ENCODE data around the gene SPAG17. TPM values are rescaled to one million over a fixed set of nuclear protein-coding genes. Genes with fewer than 3 reads are reported as not detected.

SPAG17 gene
- total RNA-seq, 2 experiments from 2014 or later, result not detected

- intact Hi-C loops (cut with micrococcal nuclease; ENCODE audit: unreplicated experiment), result no loop called here
- Histone ChIP-seq H3K27ac (ENCODE audit: low read depth, low read length, poor library complexity, severe bottlenecking) (no peak overlapping the region), H3K9me2 (ENCODE audit: insufficient read depth, low read length) (no peaks in the 10 kb centered on the region), H3K9me3 (ENCODE audit: low read length) (no peaks in the 10 kb centered on the region), H2AFZ (ENCODE audit: low read length) (no peak overlapping the region), H3K4me2 (ENCODE audit: low read length) (no peak overlapping the region), H3K4me3 (ENCODE audit: low read depth, low read length, poor library complexity, severe bottlenecking) (no peak overlapping the region), H4K20me1 (ENCODE audit: insufficient read depth, low read length) (no peaks in the 10 kb centered on the region), H3K36me3 (ENCODE audit: insufficient read depth, low read length) (peaks cover 2% of the 10 kb centered on the region; the same call in 1 of the 2 replicates), H3K4me1 (ENCODE audit: insufficient read depth, low read length, poor library complexity, severe bottlenecking) (no peaks in the 10 kb centered on the region), H3K79me2 (ENCODE audit: insufficient read depth, low read depth, low read length) (no peaks in the 10 kb centered on the region)
- CTCF ChIA-PET (ENCODE audit: unreplicated experiment), result no interaction called here
- TF ChIP-seq EZH2phosphoT487 (IDR thresholded peaks at IDR 0.05; ENCODE audit: borderline replicate concordance, low read depth, low read length) (no peak), CTCF (conservative IDR thresholded peaks at IDR 0.05; ENCODE audit: low read length) (no peak)
- POLR2A ChIA-PET, result interaction anchor here (0.6 to 0.7 kb wide), 3 partner anchors 14 to 24 kb away, joined by 3 to 7 read pairs (median 3); no protein-coding TSS in a partner anchor
- BruUV-seq (replicated peaks), result no TSS peak
- no peak for DNase-seq (ENCODE audit: low spot score)
These were observed 217.1 kb downstream of the SPAG17 start for GRCh38 chr1:117967881-117968280.

- no peaks in the 10 kb centered on the region for H3K9me3 ChIP-seq (ENCODE audit: low read length)
- POLR2A ChIA-PET, result interaction anchor here (0.6 kb wide), 1 partner anchor 14 kb away, joined by 3 read pairs; no protein-coding TSS in a partner anchor
- no peaks in the 10 kb centered on the region for H3K4me1 ChIP-seq (ENCODE audit: insufficient read depth, low read length, poor library complexity, severe bottlenecking)
- H3K9me2 ChIP-seq (ENCODE audit: insufficient read depth, low read length), result no peaks in the 10 kb centered on the region
- no TSS peak for BruUV-seq (replicated peaks)
- DNase-seq (ENCODE audit: low spot score), result no peak
- H3K4me3 ChIP-seq (ENCODE audit: low read depth, low read length, poor library complexity, severe bottlenecking), result no peak overlapping the region
- TF ChIP-seq CTCF (conservative IDR thresholded peaks at IDR 0.05; ENCODE audit: low read length), result 0 out of 2 replicates have a peak, but pooled peaks have one; percentile 34
- no peak for TF ChIP-seq EZH2phosphoT487 (IDR thresholded peaks at IDR 0.05; ENCODE audit: borderline replicate concordance, low read depth, low read length)
- CTCF ChIA-PET (ENCODE audit: unreplicated experiment), result no interaction called here
- no peaks in the 10 kb centered on the region for H3K79me2 ChIP-seq (ENCODE audit: insufficient read depth, low read depth, low read length)
- H3K4me2 ChIP-seq (ENCODE audit: low read length), result no peak overlapping the region
- no peak overlapping the region for H2AFZ ChIP-seq (ENCODE audit: low read length)
- intact Hi-C loops (cut with micrococcal nuclease; ENCODE audit: unreplicated experiment), result no loop called here
- H3K36me3 ChIP-seq (ENCODE audit: insufficient read depth, low read length), result peaks cover 6% of the 10 kb centered on the region; the same call in 1 of the 2 replicates
- H4K20me1 ChIP-seq (ENCODE audit: insufficient read depth, low read length), result no peaks in the 10 kb centered on the region
- no peak overlapping the region for H3K27ac ChIP-seq (ENCODE audit: low read depth, low read length, poor library complexity, severe bottlenecking)
These were observed 217.6 kb downstream of the SPAG17 start for GRCh38 chr1:117967477-117967876.

GRCh38 chr1:117964290-117965038 is 220.6 kb downstream of the SPAG17 start:
- H3K4me2 ChIP-seq (ENCODE audit: low read length), result no peak overlapping the region
- H2AFZ ChIP-seq (ENCODE audit: low read length), result no peak overlapping the region
- H3K36me3 ChIP-seq (ENCODE audit: insufficient read depth, low read length), result peaks cover 31% of the 10 kb centered on the region
- H3K9me3 ChIP-seq (ENCODE audit: low read length), result no peaks in the 10 kb centered on the region
- intact Hi-C loops (cut with micrococcal nuclease; ENCODE audit: unreplicated experiment), result no loop called here
- H4K20me1 ChIP-seq (ENCODE audit: insufficient read depth, low read length), result no peaks in the 10 kb centered on the region
- H3K9me2 ChIP-seq (ENCODE audit: insufficient read depth, low read length), result no peaks in the 10 kb centered on the region
- ChIA-PET POLR2A (no interaction called here), CTCF (ENCODE audit: unreplicated experiment) (no interaction called here)
- no peaks in the 10 kb centered on the region for H3K4me1 ChIP-seq (ENCODE audit: insufficient read depth, low read length, poor library complexity, severe bottlenecking)
- H3K27ac ChIP-seq (ENCODE audit: low read depth, low read length, poor library complexity, severe bottlenecking), result no peak overlapping the region
- TF ChIP-seq EZH2phosphoT487 (IDR thresholded peaks at IDR 0.05; ENCODE audit: borderline replicate concordance, low read depth, low read length) (no peak), CTCF (conservative IDR thresholded peaks at IDR 0.05; ENCODE audit: low read length) (no peak)
- H3K79me2 ChIP-seq (ENCODE audit: insufficient read depth, low read depth, low read length), result no peaks in the 10 kb centered on the region
- H3K4me3 ChIP-seq (ENCODE audit: low read depth, low read length, poor library complexity, severe bottlenecking), result no peak overlapping the region
- DNase-seq (ENCODE audit: low spot score), result no peak
- no TSS peak for BruUV-seq (replicated peaks)

All from OCI-LY7 (cell line).